GM10248 (cell line): ENCODE results near the gene TWF2.

Experiments used
- CTCF ChIA-PET: fragments of 300-600 bp; sonication (Branson Sonifier 250); formaldehyde crosslinking; extraction: SDS; loops from one replicate; lab custom pipeline; 2021; ENCODE audit warnings: antibody characterized with exemption; lab: Yijun Ruan, JAX
- POLR2A ChIA-PET: fragments of 350-650 bp; sonication (Branson Sonifier 250); formaldehyde crosslinking; extraction: SDS; loops from one replicate; lab custom pipeline; 2020; ENCODE audit warnings: antibody characterized with exemption; lab: Yijun Ruan, JAX
- DNase-seq: peaks from one replicate; pipeline ENCODE4 v3.0.0; 2012; ENCODE audit errors: extremely low spot score
- TF ChIP-seq, protein P1 (sequence below): IDR thresholded peaks from 2 replicates; pipeline ENCODE4 v1.5.1; 2012; ENCODE audit warnings: mild to moderate bottlenecking, low read depth; ENCODE audit errors: extremely low read depth, missing control alignments, control extremely low read depth

The TWF2 gene

DNA sequence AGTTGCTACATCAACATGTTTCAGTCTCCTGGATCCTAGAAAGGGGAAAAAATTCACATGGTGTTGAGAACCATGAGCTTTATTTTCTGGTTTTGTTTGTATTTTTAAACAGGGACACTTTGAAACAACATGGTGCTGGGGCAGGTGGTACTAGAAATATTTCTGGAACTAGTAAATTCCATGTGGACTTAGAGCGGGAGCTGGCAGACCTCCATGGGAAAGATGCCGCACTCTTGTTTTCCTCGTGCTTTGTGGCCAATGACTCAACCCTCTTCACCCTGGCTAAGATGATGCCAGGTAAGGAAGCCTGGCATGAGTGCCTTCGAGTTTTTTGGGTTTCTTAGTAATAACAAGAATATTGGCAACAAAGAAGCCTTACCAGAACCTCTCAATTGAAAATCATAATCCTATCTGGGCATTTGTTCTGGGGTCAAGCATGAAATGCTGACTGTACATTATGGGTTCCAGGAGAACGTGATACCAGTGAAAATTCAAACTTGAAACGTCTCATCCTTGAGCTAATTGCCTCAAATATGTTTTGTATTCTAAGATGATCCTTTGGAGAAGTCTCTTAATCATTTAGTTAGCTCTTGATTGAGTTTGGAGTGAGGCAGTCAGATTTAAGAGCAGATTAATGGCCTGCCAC, 33.1 kb downstream of the TWF2 start:
- ChIA-PET CTCF (interaction anchor here (1.0 to 13.3 kb wide), 4 partner anchors 13 to 204 kb away, joined by 3 to 172 read pairs (median 10); no protein-coding TSS in a partner anchor), POLR2A (interaction anchor here (0.6 kb wide), 1 partner anchor 191 kb away, joined by 3 read pairs; no protein-coding TSS in a partner anchor)
- no peak for DNase-seq

DNA sequence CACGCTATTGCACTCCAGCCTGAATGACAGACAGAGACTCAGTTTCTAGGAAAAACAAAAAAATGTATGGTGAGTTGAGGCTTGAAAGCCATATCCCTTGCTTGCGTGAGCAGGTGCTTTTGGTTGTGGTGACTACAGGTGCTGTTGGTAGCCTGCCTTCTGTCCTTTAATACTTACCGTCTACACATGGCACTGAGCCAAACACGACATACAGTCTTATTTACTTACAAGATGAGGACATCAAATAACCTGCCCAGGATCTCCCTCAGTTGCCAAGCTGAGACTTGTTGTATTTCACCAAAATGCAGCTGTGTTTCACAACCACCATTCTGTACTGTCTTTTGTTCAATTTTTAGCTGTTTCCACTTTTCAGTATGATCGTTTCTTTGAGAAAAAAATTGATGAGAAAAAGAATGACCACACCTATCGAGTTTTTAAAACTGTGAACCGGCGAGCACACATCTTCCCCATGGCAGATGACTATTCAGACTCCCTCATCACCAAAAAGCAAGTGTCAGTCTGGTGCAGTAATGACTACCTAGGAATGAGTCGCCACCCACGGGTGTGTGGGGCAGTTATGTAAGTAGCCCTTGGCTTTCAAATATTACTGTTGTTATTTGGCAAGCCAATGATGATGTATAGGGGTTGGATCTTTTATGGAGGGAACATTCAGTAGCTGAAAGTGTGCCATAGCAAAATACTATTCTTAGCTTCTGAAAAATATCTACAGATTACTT, 34.5 kb downstream of the TWF2 start:
- POLR2A ChIA-PET = no interaction called here
- TF ChIP-seq, protein P1, sequence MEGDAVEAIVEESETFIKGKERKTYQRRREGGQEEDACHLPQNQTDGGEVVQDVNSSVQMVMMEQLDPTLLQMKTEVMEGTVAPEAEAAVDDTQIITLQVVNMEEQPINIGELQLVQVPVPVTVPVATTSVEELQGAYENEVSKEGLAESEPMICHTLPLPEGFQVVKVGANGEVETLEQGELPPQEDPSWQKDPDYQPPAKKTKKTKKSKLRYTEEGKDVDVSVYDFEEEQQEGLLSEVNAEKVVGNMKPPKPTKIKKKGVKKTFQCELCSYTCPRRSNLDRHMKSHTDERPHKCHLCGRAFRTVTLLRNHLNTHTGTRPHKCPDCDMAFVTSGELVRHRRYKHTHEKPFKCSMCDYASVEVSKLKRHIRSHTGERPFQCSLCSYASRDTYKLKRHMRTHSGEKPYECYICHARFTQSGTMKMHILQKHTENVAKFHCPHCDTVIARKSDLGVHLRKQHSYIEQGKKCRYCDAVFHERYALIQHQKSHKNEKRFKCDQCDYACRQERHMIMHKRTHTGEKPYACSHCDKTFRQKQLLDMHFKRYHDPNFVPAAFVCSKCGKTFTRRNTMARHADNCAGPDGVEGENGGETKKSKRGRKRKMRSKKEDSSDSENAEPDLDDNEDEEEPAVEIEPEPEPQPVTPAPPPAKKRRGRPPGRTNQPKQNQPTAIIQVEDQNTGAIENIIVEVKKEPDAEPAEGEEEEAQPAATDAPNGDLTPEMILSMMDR = no peak
- CTCF ChIA-PET = interaction anchor here (1.0 to 13.3 kb wide), 6 partner anchors 14 to 203 kb away, joined by 3 to 172 read pairs (median 7); partner anchors contain the start of gene TLR9
- DNase-seq = no peak

More for the DNA sequence above, 33.1 kb downstream of the TWF2 start:
- TF ChIP-seq, protein P1 = no peak

DNA sequence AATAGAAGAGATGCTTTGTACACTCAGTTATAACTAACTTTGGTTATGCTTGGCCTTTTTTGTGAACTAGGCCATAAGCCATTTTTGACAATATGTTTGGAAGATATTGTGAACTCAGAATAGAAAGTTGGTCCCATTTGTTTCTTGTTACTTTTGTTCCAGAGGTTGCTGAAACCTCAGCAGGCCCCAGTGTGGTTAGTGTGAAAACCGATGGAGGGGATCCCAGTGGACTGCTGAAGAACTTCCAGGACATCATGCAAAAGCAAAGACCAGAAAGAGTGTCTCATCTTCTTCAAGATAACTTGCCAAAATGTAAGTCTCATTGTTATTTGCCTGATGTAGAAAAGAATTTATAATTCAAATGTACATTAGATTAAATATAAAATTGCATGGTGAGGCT, 35.3 kb downstream of the TWF2 start:
- POLR2A ChIA-PET = no interaction called here
- CTCF ChIA-PET = interaction anchor here (1.3 to 13.3 kb wide), 4 partner anchors 15 to 202 kb away, joined by 3 to 172 read pairs (median 8); no protein-coding TSS in a partner anchor
- DNase-seq = no peak
- TF ChIP-seq, protein P1 = no peak

DNA sequence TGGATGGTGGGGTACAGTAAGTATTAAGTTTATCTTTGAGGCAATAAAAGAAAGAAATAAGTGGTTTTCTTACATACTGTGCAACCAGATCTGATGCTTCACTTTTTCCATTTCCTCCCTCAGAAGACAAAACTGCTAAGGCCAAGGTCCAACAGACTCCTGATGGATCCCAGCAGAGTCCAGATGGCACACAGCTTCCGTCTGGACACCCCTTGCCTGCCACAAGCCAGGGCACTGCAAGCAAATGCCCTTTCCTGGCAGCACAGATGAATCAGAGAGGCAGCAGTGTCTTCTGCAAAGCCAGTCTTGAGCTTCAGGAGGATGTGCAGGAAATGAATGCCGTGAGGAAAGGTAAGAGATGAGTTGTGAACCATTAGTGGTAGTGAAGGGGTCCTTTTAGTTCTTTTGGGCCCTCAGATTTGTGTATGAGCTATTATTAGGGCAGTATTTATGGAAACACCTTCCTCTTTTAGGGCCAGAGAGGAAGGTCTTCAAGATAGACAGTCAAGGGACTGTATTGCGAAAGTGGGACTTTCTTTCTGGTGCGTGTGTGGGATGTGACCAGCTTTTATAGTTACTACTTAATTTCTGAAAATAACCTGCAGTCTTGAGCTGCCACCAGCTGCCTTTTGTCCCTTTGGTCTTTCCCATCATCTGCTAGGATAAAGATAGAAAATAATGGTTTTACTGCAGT, 36.4 kb downstream of the TWF2 start:
- DNase-seq = peak; percentile 44
- TF ChIP-seq, protein P1 = no peak
- CTCF ChIA-PET = interaction anchor here (0.7 to 13.3 kb wide), 6 partner anchors 9 to 201 kb away, joined by 3 to 172 read pairs (median 8); no protein-coding TSS in a partner anchor
- POLR2A ChIA-PET = no interaction called here

DNA sequence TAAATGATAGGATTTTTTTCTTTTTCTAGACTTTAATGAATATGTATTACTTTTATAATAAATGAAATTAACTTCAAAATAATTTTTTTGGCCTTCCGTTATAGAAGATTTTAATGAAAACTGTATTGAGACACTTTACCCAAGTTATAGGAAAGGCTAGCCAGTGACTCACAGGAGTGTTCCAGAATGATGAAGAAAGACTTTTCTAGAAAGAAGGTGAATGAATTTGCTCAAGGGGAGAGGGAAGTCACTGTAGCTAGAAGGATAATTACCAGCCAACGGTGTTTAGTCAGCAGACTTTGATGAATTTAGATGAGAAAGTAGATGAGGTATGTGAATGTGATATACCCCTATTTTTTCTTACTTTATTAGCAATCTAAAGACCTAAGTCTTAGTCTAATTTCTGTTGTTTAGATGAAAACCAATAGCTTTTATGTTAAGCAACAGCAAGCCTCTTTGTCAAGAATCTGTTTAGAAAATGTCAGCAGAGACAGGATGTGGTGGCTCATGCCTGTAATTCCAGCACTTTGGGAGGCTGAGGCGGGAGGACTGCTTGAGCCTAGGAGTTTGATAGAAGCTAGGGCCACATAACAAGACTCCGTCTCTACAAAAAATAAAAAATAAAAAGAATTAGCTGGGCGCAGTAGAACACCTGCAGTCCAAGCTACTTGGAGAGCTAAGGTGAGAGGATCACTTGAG, 37.8 kb downstream of the TWF2 start:
- POLR2A ChIA-PET = no interaction called here
- TF ChIP-seq, protein P1 = no peak
- DNase-seq = no peak
- CTCF ChIA-PET = interaction anchor here (0.8 to 13.3 kb wide), 7 partner anchors 10 to 218 kb away, joined by 3 to 172 read pairs (median 6); partner anchors contain the start of genes ACY1 and POC1A
